ENCODE measurements around the gene PAX7.

DNA sequence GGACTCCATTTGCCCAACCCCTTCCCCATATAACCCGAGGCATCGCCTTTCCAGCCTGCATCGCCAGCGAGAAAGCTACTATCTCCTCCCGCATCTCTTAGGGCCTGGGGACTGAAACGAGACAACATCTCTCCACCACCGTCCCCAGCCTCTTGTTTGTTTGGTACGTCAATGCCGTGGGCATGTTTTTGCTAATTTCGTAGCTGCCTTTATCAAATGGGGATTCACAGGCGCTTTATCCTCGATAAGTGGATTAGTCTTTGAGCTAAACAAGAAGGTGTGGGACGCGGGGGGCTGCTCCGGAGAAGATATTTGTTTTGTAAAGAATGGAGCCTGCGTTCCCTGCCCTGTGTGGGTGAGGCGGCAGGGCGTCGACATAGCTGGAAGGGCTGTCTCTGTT is 91.6 kb downstream of the PAX7 start:
- TF ChIP-seq, protein P1, sequence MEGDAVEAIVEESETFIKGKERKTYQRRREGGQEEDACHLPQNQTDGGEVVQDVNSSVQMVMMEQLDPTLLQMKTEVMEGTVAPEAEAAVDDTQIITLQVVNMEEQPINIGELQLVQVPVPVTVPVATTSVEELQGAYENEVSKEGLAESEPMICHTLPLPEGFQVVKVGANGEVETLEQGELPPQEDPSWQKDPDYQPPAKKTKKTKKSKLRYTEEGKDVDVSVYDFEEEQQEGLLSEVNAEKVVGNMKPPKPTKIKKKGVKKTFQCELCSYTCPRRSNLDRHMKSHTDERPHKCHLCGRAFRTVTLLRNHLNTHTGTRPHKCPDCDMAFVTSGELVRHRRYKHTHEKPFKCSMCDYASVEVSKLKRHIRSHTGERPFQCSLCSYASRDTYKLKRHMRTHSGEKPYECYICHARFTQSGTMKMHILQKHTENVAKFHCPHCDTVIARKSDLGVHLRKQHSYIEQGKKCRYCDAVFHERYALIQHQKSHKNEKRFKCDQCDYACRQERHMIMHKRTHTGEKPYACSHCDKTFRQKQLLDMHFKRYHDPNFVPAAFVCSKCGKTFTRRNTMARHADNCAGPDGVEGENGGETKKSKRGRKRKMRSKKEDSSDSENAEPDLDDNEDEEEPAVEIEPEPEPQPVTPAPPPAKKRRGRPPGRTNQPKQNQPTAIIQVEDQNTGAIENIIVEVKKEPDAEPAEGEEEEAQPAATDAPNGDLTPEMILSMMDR (conservative IDR thresholded peaks at IDR 0.05): no peak
- no peak for TF ChIP-seq ZFX (IDR thresholded peaks at IDR 0.05)

All from C4-2B (cell line).